HG03378 (cell line): ENCODE results near the gene SCYL2.
A peak's percentile ranks its signal among the peaks of the same experiment; 100 is the strongest.
"Not testable (repeated sequence)": the region's sequence is repeated elsewhere in the genome, so short reads cannot be mapped to it uniquely, and the experiment has no call there.

Experiments
- ATAC-seq: cut with Tn5 transposase; IDR thresholded peaks from one replicate; pipeline ENCODE4 v1.9.1; 2021; ENCODE audit warnings: mild to moderate bottlenecking, moderate library complexity; ENCODE audit not compliant: unreplicated experiment

The SCYL2 gene, protein sequence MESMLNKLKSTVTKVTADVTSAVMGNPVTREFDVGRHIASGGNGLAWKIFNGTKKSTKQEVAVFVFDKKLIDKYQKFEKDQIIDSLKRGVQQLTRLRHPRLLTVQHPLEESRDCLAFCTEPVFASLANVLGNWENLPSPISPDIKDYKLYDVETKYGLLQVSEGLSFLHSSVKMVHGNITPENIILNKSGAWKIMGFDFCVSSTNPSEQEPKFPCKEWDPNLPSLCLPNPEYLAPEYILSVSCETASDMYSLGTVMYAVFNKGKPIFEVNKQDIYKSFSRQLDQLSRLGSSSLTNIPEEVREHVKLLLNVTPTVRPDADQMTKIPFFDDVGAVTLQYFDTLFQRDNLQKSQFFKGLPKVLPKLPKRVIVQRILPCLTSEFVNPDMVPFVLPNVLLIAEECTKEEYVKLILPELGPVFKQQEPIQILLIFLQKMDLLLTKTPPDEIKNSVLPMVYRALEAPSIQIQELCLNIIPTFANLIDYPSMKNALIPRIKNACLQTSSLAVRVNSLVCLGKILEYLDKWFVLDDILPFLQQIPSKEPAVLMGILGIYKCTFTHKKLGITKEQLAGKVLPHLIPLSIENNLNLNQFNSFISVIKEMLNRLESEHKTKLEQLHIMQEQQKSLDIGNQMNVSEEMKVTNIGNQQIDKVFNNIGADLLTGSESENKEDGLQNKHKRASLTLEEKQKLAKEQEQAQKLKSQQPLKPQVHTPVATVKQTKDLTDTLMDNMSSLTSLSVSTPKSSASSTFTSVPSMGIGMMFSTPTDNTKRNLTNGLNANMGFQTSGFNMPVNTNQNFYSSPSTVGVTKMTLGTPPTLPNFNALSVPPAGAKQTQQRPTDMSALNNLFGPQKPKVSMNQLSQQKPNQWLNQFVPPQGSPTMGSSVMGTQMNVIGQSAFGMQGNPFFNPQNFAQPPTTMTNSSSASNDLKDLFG

DNA sequence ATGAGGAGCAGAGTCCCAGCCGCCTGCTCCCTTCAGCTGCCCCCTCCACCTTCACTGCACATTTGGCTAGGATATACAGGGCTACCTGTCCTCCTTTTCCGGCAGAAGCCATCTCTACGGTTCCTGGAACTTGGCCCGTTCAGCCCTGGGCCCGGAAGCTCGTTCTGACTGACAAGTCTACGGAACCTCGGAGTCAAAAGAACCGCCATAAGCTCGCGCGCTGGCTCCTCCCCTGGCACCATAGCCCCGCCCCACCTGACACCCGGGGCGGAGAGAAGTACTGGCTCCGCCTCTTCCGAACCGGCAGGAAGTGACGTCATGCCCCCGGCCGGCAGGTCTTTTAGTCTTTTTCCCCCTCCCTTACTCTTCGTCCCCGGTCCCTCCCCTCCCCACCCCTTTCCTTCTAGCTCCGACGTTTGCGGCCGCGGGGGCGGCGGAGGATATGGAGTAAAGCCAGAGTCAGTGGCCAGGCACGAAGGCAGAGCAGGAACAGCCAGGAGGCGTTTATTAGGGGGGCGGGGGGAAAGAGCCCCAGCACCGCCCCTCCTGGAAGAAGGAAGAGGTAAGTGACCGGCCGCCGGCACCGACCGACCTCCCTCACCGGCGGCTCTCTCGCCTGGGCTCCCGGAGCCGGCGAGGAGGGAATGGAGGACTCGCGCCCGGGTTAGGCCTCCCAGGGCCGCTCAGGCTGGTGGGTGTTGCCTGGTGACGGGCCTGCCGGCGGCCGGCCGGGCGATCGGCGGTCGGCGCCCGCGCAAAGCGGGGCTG is at the start of gene SCYL2, which contains the start of gene DEPDC4:
Gene SCYL2, plus strand, starts transcription at position 343 of the 768 bp plus-strand sequence. CDS start 15,794 bp downstream, outside the sequence.
Gene DEPDC4, minus strand, starts transcription at position 245 of the 768 bp plus-strand sequence. Its CDS starts 3 bp downstream, at position 242.
- peak; percentile 92 for ATAC-seq

DNA sequence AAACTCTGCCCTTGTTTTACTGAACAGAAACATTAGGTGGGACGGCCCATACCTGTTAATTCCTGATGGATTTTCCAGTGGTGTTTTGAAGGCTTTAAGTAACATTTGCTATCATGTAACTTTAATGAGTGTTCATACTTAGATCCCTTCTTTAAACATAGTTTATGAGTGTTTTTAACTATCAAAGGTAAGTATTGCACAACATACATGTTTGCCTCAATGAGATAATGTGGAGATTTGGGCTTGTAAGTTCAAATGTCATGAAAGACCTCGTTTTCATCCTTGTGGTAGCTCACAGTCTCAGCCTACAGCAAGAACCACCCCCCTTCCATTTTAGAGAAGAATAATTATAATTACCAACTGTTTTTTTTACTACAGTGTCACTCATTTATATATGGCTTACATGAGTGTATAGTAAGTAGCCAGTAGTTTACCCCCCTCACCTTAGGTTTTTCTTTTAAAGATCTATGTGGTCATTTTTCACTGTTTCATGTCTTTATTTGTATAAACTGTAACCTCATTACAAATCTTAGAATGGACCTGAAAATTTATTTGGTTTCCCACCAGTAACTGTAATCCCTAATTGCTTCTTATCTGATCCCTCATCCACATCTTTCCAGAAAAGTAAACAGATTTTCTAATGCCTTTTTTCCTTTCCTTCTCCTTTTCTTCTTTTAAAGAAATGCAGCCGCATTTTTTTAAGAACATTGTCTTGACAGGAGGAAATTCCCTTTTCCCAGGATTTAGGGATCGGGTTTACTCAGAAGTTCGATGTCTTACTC is 47.5 kb upstream of the SCYL2 start:
- no peak for ATAC-seq

DNA sequence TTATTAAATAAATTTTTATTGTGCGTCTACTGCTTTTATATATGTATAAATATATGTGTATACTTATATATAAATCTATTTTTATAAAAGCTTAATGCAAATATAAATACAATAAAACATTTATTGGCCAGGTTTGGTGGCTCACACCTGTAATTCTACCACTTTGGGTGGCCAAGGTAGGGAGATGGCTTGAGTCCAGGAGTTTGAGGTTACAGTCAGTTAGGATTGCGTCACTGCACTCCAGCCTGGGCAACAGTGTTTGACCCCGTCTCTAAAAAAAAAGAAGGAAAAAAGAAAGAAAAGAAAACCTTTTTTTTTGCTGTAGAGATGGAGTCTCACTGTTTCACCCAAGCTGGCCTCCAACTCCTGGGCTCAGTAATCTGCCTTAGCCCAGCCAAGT is 45.5 kb upstream of the SCYL2 start:
- ATAC-seq, result no peak

DNA sequence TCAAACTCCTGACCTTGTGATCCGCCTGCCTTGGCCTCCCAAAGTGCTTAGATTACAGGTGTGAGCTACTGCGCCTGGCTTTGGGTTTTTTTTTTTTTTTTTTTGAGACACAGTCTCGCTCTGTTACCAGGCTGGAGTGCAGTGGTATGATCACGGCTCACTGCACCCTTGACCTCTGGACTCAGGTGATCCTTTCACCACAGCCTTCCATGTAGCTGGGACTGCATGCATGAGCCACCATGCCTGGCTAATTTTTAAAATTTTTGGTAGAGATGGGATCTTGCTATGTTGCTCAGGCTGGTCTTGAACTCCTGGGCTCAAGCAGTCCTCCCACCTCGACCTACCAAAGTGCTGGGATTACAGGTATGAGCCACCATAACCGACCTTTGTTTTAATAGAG is 44.8 kb upstream of the SCYL2 start:
- not testable (repeated sequence) for ATAC-seq

DNA sequence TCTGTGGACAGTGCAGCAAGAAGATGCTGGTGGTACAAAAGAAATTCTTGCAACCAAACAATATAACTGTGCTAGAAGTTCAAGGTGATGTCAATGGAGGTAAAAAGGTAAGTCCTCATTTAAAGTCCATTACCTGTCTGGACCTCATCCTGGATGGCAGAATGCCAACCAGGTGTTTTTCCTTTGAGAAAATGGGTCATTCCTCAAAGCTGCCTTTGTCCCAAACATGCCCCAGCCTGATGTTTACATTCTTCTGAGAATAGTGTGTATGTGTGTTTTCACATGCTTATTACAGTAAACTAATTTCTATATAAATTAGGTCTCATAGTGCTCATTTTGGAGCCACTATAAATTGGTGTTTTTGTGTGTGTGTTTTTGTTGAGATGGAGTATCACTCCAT is 41.5 kb upstream of the SCYL2 start:
- no peak for ATAC-seq

DNA sequence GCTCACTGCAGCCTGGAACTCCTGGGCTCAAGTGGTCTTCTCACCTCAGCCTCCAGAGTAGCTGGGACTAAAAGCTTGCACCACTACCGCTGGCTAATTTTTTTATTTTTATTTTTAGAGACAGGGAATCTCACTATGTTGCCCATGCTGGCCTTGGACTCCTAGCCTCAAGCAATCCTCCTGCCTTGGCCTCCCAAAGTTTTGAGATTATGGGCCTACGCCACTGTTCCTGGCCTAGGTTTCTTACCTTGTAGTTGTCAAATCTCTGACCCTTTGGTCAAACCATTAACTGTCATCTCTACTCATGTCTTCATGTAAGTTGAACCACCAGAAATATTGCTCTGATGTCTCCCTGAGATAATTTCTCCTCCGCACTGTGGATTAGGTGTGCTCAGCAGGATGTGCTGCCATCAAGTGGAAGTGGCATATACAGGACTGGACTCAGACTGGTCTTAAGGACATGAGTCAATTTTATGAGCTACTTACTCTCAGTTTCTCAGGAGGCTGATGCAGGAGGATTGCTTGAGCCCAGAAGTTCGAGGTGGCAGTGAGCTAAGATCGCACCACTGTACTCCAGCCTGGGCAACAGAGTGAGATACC is 37.8 kb upstream of the SCYL2 start:
- no peak for ATAC-seq

DNA sequence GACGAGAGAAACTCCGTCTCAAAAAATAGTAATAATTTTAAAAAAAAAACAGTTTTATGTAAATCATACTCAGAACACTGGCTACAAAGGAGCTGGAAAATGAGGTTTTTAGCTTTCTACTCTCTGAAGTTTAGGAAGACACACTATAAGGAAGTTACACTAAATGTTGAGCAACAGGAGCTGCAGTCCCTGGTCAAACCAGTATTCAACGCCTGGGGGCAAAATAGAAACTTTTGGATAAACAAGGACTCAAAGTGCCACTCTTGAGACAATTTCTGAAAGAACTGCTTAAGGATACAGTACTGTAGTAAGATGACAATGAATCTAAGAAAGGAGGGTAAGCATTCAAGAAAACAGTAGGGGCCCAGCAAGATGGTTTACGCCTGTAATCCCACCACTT is 37.1 kb upstream of the SCYL2 start:
- ATAC-seq, result no peak

DNA sequence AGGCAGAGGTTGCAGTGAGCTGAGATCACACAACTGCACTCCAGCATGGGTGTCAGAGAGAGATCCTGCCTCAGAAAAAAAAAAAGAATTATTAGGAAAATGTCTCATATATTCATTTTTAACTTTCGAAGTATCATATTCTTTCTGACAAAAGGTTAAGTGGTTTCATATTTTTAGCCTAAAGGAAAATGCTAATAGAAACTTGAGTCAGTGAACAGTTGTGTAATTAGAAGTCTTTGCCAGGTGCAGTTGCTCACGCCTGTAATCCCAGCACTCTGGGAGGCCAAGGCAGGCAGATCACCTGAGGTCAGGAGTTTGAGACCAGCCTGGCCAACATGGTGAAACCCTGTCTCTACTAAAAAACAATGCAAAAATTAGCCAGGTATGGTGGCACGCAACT is 35.1 kb upstream of the SCYL2 start:
- ATAC-seq, result not testable (repeated sequence)

DNA sequence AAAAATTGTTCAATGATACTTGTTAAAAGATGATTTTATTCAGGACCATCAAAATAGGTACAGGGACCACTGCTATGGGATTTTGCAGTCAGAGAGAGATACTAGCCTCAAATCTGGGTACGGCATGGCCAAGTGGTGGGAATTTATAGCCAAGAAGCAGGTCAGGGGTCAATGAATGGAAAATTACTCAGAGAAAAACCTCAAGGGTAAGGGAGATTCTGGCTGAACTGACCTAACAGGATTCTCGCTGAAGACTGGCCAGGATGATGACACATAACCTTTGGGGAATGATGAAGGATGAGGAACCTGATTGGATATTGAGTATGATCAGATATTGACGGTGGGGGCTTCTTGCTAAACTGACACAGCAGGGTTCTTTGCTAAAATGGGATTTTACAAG is 32.8 kb upstream of the SCYL2 start:
- no peak for ATAC-seq

DNA sequence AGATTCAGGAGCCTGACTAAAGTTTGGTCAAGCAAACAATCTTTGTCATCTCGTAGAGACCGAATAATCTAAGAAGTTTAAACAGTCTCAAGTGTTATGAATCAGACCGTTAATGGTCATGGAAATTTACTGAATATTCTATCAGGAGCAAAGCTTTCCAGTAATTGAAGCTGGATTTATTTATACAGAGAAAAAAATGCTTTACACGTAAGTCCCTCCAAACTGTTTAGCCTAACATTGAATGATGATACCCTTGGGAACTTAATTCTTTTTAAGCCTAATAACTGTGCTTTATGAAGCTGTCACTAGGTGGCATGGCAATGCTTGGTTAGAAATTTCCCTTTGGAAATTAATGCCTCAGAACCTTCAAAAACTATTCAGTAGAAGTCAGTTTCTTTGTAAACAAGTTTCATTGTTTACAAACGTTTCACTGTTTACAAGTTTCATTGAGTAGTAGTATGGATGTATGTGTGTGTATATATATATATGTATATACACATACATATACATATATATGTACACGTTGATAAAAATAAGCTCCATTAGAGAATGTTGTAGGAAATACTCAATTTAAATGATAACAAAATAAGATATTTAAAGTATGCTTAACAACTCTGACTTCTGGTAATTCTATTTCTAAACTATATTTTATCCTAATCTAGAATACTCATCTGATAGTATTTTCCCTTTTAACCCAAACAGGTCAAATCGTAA is 32.2 kb upstream of the SCYL2 start:
- peak; percentile 69 for ATAC-seq

DNA sequence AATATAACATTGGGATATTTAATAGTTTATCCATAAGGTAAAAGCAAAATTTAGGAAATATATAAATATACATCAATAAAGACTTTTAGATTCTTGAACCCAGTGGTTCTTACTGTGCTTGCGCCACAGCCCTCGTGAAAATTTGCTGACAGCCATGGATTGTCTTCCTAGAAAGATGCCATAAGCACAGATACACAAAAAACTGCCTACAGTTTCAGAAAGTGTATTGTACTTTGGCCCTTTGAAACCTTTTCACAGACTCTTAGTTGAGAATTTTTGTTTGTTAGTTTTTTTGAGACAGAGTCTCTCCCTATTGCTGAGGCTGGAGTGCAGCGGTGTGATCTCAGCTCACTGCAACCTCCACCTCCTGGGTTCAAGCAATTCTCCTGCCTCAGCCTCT is 28.2 kb upstream of the SCYL2 start:
- ATAC-seq, result no peak

DNA sequence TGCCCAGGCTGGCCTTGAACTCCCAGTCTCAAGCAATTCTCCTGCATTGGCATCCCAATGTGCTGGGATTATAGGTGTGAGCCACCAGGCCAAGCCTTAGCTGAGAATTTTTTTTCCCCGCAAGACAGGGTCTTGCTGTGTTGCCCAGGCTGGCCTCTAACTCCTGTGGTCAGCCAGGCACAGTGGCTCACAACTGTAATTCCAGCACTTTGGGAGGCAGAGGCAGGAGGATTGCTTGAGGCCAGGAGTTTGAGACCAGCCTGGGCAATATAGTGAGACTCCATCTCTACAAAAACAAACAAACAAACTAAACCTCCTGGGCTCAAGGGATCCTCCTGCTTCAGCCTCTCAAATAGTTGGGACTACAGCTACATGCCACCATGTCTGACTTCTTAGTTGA is 27.4 kb upstream of the SCYL2 start:
- no peak for ATAC-seq

DNA sequence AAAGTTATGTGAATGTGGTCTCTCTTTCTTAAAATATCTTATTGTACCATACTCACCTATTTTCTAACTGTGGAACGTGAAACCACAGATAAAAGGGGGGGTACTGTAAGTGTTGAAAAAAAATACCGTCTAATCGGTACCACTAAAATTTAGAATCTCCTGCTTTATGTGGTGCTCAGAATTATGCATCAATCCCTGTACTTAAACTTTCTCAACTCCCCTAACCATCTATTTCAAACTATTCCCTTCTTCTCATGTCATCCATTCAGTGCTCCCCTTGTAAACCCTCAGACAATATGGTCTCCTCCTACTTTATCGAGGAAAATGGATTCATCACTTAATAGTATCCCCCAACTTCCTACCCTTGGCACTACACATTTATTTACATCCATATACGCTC is 23.8 kb upstream of the SCYL2 start:
- ATAC-seq, result no peak

DNA sequence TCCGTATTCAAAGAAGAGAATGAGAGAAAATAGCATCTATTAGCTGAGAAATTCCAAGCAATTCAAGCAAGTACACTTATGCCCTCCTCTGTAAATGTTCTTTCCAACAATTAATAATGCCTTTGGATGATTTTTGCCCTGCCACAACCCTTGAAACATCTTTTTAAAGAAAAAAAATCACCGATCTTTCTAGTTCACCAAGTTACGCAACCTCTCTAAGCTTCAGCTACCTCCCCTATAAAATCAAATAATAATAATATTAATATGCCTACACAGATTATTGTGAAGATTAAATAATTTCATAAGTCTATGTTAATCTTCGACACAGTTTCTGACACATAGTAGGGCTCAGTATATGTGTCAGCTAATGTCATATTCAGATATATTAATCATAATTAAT is 19.2 kb upstream of the SCYL2 start:
- ATAC-seq, result no peak

DNA sequence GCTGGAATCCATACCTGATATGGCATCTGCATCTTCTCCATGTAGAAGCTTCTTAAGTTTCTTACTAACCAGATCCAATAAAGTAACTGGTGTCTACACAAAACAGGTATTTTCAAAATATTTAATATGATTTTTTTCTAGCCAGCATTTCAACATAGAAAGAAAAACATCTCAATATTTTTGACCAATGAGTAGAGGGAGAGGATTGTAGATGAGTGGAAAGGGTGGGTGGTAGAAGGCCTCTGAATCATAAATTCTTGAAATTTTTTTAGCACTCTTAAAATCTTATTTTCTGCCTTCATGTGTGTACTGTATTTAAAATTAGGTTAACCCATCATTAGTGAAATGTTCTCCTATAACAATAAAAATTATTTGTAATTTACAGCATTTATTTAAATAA is 18.1 kb upstream of the SCYL2 start:
- ATAC-seq, result no peak

DNA sequence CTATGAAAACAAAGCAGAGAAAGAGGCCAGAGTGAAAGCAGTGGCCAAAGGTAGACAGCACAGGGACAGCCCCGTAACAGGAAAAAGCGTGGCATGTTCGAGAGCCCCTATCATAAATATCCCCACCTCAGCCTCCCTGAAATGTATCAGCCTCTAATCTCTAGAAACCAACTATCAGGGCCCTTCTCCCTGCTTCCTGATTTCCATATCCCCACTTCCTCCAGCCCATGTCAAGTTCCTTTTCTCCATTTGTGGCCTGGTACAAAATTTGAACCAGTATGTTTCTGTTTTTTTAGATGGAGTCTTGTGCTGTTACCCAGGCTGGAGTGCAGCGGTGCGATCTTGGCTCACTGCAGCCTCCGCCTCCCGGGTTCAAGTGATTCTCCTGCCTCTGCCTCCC is 17.0 kb upstream of the SCYL2 start:
- no peak for ATAC-seq

DNA sequence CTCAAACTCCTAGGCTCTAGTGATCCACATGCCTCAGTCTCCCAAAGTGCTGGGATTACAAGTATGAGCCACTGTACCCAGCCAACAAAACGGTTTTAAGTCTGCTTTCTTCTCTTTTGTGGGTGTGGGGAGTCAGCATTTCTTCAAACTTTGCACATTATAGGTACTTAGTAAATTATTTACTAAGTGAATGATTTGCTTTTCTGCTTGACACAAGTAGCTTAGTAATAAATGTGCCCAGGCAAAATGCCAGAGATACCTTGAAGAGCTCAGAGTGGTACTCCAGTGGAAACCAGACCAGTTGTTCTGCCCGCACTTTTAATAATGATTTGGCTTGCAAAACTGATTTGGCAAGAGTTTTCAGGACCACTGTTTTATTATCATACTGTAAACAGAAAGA is 15.1 kb upstream of the SCYL2 start:
- no peak for ATAC-seq

DNA sequence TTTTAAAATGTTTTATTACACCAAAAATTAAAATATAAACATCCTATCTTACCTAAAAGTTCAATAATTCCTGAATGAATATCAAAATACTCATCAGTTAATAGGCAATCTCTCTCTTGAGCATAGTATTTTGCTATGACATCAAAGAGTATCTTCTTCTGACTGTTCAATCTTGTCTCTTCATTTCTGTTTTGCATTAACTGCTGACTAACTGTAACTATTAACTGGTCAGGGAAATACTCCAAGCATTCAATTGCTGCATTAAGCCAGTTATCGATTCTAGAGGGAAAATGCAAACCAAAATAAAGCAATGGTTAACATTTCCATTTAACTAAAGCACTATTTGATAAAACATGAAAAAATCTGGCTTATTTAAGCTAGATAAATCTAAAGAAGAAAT is 13.5 kb upstream of the SCYL2 start:
- ATAC-seq, result no peak

DNA sequence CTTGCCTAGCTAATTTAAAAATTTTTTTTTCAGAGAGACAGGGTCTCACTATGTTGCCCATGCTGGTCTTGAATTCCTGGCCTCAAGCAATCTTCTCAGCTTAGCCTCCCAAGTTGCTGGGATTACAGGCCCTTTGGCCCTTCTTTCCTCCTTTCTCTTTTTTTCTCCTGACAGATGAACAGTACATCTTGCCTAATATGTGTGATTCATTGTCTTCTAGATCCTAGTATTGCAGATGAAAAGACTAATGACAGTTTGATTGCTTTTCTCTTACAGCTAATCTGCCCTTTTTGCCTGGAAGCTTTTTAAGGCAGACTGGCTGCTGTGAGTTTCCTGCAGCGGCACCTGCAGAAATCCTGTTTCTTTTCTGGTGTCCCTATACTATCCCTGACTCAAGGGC is 12.1 kb upstream of the SCYL2 start:
- no peak for ATAC-seq
